ENCODE results near the gene LIX1L.

GRCh38 chr1:145963265-145964019 lies 5.6 kb upstream of the LIX1L start:
- no peak for TF ChIP-seq CTCF (IDR thresholded peaks at IDR 0.05)
- TF ChIP-seq POLR2AphosphoS5 (IDR thresholded peaks at IDR 0.05): no peak
